OCI-LY7 (cell line): ENCODE measurements around the gene SMARCB1. TPM values are rescaled to one million over a fixed set of nuclear protein-coding genes. Genes with fewer than 3 reads are reported as not detected.

ENCODE experiments used
- BruUV-seq: library from RNA; stranded (reverse); fragments of 400-500 nt; replicated peaks from 2 replicates; lab custom pipeline; 2021; lab: Mats Ljungman, UMichigan
- CTCF ChIA-PET: fragments of 300-600 bp; sonication (Branson Sonifier 250); formaldehyde crosslinking; loops from one replicate; lab custom pipeline; 2022; ENCODE audit warnings: antibody characterized with exemption; ENCODE audit not compliant: unreplicated experiment; lab: Charles Lee
- POLR2A ChIA-PET: fragments of 300-600 bp; sonication (Branson Sonifier 250); formaldehyde crosslinking; loops from one replicate; lab custom pipeline; 2022; ENCODE audit warnings: antibody characterized with exemption; lab: Charles Lee
- DNase-seq: peaks from one replicate; pipeline ENCODE4 v3.0.0-alpha.2; 2015; ENCODE audit warnings: low spot score
- H2AFZ ChIP-seq: fragments of 200-600 bp; sonication (generic), shearing (Covaris generic); 2 replicates; pipeline ENCODE4 v1.6.1; 2014; ENCODE audit warnings: mild to moderate bottlenecking, antibody characterized with exemption, low read length, moderate library complexity
- H3K27ac ChIP-seq: fragments of 200-600 bp; sonication (generic); 2 replicates; pipeline ENCODE4 v1.5.1; 2014; ENCODE audit warnings: mixed run types, low read depth, mild to moderate bottlenecking, moderate library complexity, low read length, inconsistent platforms; ENCODE audit not compliant: poor library complexity, severe bottlenecking
- H3K36me3 ChIP-seq: fragments of 200-600 bp; sonication (generic); 2 replicates; pipeline ENCODE4 v1.6.1; 2014; ENCODE audit warnings: mild to moderate bottlenecking, antibody characterized with exemption, low read length, moderate library complexity, mixed read lengths; ENCODE audit not compliant: insufficient read depth
- H3K4me1 ChIP-seq: fragments of 200-600 bp; sonication (generic); 2 replicates; pipeline ENCODE4 v1.5.1; 2014; ENCODE audit warnings: mild to moderate bottlenecking, low read length; ENCODE audit not compliant: insufficient read depth, poor library complexity, severe bottlenecking
- H3K4me2 ChIP-seq: fragments of 200-600 bp; sonication (generic); 2 replicates; pipeline ENCODE4 v1.6.1; 2014; ENCODE audit warnings: mild to moderate bottlenecking, low read length
- H3K4me3 ChIP-seq: fragments of 200-600 bp; sonication (generic); 2 replicates; pipeline ENCODE4 v1.5.1; 2014; ENCODE audit warnings: mild to moderate bottlenecking, low read depth, low read length; ENCODE audit not compliant: poor library complexity, severe bottlenecking
- H3K79me2 ChIP-seq: fragments of 200-600 bp; sonication (generic); 2 replicates; pipeline ENCODE4 v1.6.1; 2016; ENCODE audit warnings: low read depth, mild to moderate bottlenecking, low read length, moderate library complexity, mixed read lengths; ENCODE audit not compliant: insufficient read depth
- H3K9me2 ChIP-seq: fragments of 200-600 bp; sonication (generic); 2 replicates; pipeline ENCODE4 v1.6.1; 2016; ENCODE audit warnings: mild to moderate bottlenecking, low read length, mixed read lengths; ENCODE audit not compliant: insufficient read depth
- H3K9me3 ChIP-seq: fragments of 200-600 bp; sonication (generic); 2 replicates; pipeline ENCODE4 v1.6.1; 2014; ENCODE audit warnings: mild to moderate bottlenecking, mixed run types, low read length, mixed read lengths
- H4K20me1 ChIP-seq: fragments of 200-600 bp; sonication (generic); 2 replicates; pipeline ENCODE4 v1.6.1; 2014; ENCODE audit warnings: mild to moderate bottlenecking, antibody characterized with exemption, low read length, moderate library complexity, mixed read lengths; ENCODE audit not compliant: insufficient read depth
- CTCF ChIP-seq: fragments of 200-600 bp; sonication (generic); conservative IDR thresholded peaks from 2 replicates; pipeline ENCODE4 v1.5.1; 2014; ENCODE audit warnings: mild to moderate bottlenecking, antibody characterized with exemption, low read length, moderate library complexity, mixed read lengths
- EZH2phosphoT487 ChIP-seq: fragments of 200-600 bp; sonication (generic); IDR thresholded peaks from 2 replicates; pipeline ENCODE4 v1.6.1; 2018; ENCODE audit warnings: low read depth, borderline replicate concordance, mild to moderate bottlenecking, mixed run types, antibody characterized with exemption, low read length, moderate library complexity, mixed read lengths
- intact Hi-C: fragments of 100-400 bp; cut with micrococcal nuclease; formaldehyde crosslinking; loops from one replicate; pipeline ENCODE4 v1.10.0; 2022; ENCODE audit not compliant: unreplicated experiment
- total RNA-seq, 2 experiments: library from RNA; depleted of rRNA in 1 of 2; stranded (reverse); fragments of >200 nt in 1 of 2; shearing (Covaris generic) in 1 of 2; gene quantifications; 2 replicates each; pipeline ENCODE4 v1.2.3, GENCODE V29; 2014 to 2022

Gene SMARCB1
- total RNA-seq, 2 experiments from 2014 or later, result 252 to 265 TPM

DNA sequence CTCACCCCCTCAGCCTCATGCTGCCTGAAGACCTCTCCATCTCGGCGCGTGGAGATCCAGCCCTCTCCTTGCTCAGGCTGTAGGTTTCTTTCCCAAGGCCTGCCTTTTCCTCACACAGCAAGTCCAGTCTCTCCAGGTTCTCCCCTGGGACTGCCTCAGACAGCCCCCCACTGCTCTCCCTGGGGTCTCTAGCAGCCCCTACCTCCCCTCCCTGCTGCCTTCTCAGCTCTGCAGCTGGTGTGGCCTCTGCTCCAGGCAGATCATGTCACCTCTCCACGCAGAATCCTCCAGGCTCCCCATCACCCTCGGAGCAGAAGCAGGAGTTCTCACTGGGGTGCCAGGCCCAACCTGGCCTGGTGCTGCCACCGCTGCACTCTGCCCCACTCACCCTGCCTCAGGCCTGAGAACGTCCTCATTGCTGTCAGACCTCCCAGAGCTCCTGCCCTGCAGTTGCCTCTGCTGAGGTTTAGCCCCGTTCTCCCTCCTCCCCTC is 15.2 kb downstream of the SMARCB1 start:
- BruUV-seq, result no TSS peak
- 0 out of 2 replicates have a peak, but pooled peaks cover 3% of the 10 kb centered on the region for H3K9me3 ChIP-seq
- intact Hi-C loops, result loop anchor here (1.0 to 5.0 kb wide), 3 partner anchors 15 to 625 kb away; partner anchors contain the start of genes ADORA2A and SMARCB1
- H4K20me1 ChIP-seq, result no peaks in the 10 kb centered on the region
- H3K27ac ChIP-seq, result peak overlapping the region; percentile 97
- ChIA-PET POLR2A (interaction anchor here (0.6 to 2.0 kb wide), 5 partner anchors 11 to 56 kb away, joined by 3 to 10 read pairs (median 4); partner anchors contain the start of gene SLC2A11), CTCF (interaction anchor here (0.5 kb wide), 1 partner anchor 44 kb away, joined by 4 read pairs; no protein-coding TSS in a partner anchor)
- H3K79me2 ChIP-seq, result peaks cover 33% of the 10 kb centered on the region; the same call in 1 of the 2 replicates
- H3K36me3 ChIP-seq, result peaks cover 79% of the 10 kb centered on the region
- peak overlapping the region; percentile 72 for H3K4me2 ChIP-seq
- peak overlapping the region; percentile 4 for H3K4me3 ChIP-seq
- no peak for DNase-seq
- TF ChIP-seq CTCF (no peak), EZH2phosphoT487 (no peak)
- no peak overlapping the region for H2AFZ ChIP-seq
- no peaks in the 10 kb centered on the region for H3K9me2 ChIP-seq
- H3K4me1 ChIP-seq, result peaks cover 93% of the 10 kb centered on the region

DNA sequence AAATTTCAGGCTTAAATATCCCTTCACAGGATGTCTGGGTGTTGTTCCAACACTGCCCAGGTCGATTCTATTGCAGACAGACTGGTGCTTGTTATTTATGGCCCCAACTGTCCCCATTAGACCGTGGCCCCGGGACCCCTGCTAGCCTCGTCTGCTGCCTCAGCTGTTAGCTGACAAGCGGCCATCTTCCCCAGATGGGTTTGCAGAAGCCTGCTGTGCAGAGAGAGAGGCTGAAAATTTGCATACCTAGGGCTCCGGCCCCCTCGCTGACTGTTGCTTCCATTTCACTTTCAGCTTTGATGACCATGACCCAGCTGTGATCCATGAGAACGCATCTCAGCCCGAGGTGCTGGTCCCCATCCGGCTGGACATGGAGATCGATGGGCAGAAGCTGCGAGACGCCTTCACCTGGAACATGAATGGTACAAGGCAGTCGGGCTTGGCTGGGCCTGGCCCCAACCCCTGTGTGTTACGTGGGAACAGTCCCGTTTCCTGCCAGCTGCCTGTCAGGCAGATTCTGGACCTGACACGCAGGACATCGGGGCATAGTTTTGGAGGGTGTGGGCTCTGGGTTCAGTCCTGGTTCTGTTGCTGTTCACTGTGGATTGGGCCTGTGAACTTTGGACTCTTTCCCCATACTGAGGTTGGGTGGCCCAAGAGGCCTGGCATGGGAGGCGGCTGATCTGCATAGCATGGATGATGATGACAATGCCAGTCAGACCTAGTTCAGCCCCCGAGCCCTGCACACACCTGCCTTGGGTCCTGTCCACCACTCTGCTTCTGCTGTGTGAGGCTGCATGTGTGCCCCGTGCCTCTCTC is 16.4 kb downstream of the SMARCB1 start:
- Histone ChIP-seq H3K79me2 (peaks cover 32% of the 10 kb centered on the region; the same call in 1 of the 2 replicates), H3K9me3 (0 out of 2 replicates have a peak, but pooled peaks cover 3% of the 10 kb centered on the region), H2AFZ (no peak overlapping the region), H3K4me1 (peaks cover 93% of the 10 kb centered on the region), H4K20me1 (no peaks in the 10 kb centered on the region), H3K36me3 (peaks cover 75% of the 10 kb centered on the region), H3K4me2 (peak overlapping the region; percentile 72), H3K4me3 (peak overlapping the region; percentile 59), H3K9me2 (no peaks in the 10 kb centered on the region), H3K27ac (peak overlapping the region; percentile 97)
- intact Hi-C loops, result loop anchor here (1.0 to 5.0 kb wide), 3 partner anchors 35 to 624 kb away; partner anchors contain the start of gene ADORA2A
- BruUV-seq, result no TSS peak
- POLR2A ChIA-PET, result interaction anchor here (0.7 to 2.0 kb wide), 5 partner anchors 9 to 54 kb away, joined by 3 to 10 read pairs (median 4); partner anchors contain the start of gene SLC2A11
- no peak for TF ChIP-seq EZH2phosphoT487
- no peak for TF ChIP-seq CTCF
- DNase-seq, result peak; percentile 73
- CTCF ChIA-PET, result no interaction called here
